Epidermal melanocyte (primary cell): ENCODE results near the gene C20orf204.

ENCODE experiments used
- DNase-seq: peaks from one replicate; pipeline ENCODE4 v3.0.0; 2011; ENCODE audit warnings: low spot score; ENCODE audit not compliant: insufficient read length

The C20orf204 gene

GRCh38 chr20:64070244-64070993 lies 34.4 kb downstream of the C20orf204 start:
- DNase-seq: no peak

DNA sequence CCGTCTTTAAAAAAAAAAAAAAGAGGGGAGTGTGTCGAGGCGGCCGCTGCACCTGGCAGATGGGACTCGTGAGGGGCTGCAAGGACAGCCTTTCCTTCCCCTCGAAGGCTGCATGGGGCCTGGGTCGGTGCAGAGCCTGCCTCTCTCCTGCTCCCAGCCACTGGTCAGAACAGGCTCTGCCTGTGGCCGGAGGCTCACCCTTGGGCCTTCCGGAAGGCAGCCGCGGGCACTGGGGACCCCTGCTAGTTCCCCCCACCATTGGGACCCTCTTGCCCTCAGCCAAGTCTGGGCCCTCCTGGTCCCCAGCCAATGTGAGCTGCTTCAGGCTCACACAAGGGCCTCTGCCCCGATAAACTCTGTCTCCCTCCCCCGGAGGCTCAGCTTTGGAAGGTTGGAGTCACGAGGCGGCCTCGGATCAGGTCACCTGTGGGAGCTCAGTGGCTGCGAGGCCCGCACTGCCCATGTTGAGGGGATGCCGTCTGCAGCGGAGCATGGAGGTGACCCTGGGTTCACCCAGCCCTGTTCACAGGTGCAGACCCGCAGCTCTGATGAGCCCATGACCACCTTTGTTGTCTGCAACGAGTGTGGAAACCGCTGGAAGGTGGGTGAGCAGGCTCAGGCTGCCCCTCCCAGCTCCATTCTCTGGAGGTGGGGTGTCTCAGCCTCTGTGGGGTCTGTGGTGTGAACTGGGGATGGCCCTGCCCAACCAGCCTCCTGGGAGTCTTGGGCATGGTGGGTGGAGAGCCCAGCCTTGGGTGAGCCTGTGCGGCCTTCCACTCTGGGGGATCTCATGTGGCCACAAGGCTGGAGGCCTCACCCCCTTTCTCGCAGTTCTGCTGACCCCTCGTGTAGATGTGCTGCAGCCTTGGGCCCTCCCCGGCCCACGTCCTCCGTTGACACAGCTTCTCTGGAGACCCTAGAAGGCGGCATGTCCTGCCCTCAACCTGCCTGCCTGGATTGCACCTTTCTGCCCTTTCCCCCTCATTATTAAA lies 35.7 kb downstream of the C20orf204 start:
- no peak for DNase-seq

DNA sequence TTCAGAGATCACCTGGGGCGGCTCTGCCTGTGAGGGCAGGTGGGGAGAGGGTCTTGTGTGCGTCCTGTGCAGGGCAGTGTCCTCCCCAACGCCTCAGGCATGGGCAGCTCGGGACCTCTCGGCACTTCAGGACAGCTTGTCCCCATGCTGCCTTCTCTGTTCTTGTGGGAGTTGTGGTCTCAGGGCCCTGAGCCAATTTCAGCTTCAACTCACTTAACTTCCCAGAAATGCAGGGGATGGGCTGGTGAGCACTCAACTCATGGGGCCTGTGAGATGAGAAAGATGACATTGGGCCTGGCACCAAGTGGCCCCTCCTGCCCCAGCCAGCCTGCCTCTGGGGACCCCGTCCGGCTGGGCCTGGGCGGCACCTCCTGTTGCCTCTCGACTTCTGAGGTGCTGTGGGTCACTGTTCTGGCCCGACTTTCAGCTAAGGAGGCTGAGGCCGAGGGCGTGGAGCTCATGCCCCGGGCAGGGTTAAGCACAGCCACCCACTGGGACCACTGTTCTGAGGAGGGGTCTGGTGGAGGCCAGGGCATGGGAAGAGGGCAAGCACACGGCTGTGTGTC lies 36.6 kb downstream of the C20orf204 start:
- no peak for DNase-seq

DNA sequence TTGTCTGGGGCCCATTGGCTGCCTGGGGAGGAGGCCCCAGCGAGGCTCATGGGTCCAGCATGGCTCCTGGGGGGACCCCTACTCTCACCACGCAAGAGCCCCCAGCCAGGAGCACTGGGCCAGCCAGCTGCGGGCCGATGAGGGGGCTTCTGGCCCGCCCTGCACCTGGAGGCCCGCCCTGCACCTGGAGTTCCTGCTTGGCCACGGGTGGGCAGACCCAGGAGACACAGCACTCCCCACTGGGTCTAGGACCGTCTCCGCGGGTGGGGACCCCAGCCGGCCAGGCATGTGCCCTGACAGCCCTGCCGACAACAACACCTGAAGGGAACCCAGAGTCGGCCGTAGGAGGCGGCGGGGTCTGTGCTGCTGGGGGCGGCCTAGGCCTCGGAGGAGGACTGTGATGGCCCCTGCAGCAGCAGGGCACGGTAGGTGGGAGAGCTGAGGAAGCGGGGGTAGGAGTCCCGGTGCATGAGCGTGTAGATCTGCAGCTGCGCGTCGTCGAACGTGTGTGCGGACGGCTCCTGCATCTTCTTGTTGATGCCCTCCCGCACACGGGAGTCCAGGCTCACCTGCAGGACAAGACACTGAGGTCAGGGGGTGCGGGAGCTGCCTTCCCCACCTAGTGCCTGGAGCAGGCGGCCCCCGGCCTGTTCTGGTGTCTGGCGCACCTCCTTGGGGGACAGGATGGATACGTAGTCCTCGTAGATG lies 37.6 kb downstream of the C20orf204 start:
- DNase-seq: no peak

DNA sequence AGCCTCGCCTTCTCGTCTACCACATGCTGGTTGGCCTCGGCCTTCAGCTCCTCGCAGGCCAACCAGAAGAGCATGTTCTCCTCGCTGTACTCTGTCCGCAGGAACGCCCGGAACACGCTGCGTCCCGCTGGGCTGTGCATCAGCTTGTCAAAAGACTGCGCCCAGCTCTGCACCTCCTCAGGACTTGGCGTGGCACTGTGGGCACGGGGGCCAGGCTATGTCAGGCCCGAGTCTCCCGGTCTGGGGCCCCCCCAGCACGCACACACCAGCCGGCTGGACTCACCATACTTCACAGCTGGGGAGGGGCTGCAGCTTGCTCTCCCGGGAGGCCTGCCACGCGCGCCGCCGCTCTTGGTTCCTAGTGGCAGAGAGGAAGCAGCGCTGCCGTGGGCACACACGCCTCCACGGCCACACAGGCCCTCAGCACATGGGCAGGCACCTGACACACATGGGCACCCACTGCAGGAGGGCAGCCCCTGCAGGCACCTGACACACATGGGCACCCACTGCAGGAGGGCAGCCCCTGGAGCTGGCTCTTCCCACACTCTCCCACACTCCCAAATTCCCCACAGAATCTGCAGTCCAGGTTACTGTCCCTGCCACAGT lies 38.3 kb downstream of the C20orf204 start:
- no peak for DNase-seq

DNA sequence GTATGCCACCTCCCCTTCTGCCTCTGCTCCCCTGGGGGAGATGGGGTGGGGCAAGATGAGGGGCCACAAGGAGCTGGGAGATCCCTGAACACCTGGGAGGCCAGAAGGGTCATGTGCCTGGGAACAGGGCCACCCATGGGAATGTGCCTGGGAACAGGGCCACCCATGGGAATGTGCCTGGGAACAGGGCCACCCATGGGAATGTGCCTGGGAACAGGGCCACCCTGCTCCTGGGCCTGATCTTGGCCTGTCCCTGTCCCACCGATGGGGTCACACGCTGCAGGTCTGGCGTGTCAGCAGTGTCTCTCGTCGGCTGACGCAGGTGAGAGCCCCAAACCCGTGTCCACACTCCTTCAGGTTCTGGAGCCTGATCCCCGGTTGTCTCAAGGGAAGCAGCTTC lies 39.0 kb downstream of the C20orf204 start:
- no peak for DNase-seq

GRCh38 chr20:64075556-64075955 lies 39.6 kb downstream of the C20orf204 start:
- DNase-seq: no peak

- no peak for DNase-seq
Measured at GRCh38 chr20:64076061-64076997, 40.3 kb downstream of the C20orf204 start.

GRCh38 chr20:64077094-64077493 lies 41.1 kb downstream of the C20orf204 start:
- DNase-seq: no peak

DNA sequence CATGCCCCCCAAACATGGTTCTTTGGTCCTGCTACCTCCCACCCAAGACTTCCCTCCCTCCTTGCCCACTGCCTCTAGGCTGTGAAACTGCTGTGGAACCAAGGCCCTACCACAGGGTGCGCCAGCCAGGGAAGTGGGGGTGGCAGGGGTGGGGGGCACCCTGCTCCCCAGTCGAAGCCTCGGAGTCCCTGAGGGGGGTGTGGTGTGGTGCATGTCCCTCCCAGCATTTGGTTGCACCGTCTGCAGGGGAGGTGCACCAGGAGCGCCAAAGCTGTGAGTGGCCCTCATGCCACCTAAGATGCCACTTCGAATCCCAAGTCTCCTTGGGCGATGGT lies 41.5 kb downstream of the C20orf204 start:
- DNase-seq: no peak

DNA sequence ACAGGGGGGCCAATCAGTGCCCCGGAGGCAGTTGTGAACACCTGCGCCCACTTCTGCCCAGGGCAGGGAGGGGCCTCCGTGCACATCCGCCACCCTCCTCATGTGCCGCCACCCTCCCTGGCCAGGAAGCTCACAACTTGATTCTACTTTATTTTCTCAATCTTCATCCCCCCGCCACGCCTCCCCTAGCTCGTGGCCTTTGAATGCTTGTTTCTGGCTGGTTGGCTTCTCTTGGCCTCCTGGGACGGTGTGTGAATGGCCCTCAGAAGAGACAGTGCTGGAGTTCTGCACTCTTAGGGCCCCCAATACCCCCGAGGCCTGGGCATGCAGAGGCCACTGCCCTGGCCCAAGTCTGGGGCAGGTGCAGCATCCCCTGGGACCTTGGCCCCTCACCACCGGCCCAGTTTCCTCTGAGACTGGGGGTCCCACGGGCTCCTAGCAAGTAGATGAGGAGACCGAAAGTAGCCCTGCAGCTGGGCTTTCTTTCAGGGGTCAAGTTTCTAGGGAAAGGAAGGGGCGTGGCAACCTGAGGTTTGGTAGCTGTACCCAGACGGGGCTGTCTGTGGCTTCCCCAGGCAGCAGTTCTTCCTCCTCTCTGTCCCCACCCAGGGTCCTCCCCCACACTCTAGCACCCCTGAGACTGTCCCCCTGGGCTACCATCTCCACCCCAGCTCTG lies 42.0 kb downstream of the C20orf204 start:
- DNase-seq: no peak

GRCh38 chr20:64078934-64079272 lies 42.9 kb downstream of the C20orf204 start:
- DNase-seq: no peak

GRCh38 chr20:64079273-64080012 lies 43.5 kb downstream of the C20orf204 start, which contains the start of gene RGS19:
RGS19 (minus strand) TSS chr20:64079518; CDS start chr20:64076886, 2,632 bp downstream.
- peak; percentile 69 for DNase-seq

DNA sequence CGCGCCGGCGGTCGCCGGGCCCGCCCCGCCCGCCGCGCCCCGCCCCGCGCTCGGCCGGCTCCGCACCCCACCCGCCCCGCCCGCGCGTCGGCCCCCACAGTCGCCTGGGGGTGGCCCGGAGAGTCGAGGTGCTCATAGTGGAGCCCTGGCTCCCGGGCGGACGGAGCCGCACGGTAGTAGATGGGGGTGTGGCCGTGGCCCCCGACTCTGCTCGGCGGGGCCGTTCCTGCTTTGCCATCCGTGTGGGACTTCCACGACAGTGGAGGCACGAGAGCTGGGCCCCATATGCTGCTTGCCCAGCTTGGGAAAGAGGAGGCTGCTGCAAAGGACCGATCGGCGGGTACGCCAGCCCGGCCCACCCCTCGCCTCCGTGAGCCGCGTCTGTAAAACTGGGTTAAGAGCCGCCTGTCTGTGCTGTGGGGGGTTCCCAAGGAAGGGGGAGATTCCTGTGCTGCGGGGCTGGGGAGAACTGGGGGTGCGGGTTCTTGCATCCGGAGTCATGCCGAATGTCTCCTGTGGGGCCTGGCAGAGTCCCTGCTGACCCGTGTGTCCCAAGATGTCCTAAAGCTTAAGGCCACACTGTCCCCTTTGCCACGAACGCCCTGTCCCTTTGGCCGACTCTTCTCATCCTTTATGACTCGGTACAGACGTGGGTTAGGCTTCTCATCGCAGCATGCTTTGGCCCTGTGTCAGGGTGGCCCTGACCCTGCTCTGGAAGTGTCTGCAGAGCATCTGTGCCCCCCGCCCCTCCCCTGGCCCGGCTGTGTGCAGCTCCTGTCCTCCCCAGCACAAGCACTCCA lies 44.2 kb downstream of the C20orf204 start, which contains the start of gene OPRL1:
Gene OPRL1 (plus strand): TSS at position 70 of the 800 bp plus-strand sequence. CDS start 12,639 bp downstream, outside the sequence.
- DNase-seq: no peak

DNA sequence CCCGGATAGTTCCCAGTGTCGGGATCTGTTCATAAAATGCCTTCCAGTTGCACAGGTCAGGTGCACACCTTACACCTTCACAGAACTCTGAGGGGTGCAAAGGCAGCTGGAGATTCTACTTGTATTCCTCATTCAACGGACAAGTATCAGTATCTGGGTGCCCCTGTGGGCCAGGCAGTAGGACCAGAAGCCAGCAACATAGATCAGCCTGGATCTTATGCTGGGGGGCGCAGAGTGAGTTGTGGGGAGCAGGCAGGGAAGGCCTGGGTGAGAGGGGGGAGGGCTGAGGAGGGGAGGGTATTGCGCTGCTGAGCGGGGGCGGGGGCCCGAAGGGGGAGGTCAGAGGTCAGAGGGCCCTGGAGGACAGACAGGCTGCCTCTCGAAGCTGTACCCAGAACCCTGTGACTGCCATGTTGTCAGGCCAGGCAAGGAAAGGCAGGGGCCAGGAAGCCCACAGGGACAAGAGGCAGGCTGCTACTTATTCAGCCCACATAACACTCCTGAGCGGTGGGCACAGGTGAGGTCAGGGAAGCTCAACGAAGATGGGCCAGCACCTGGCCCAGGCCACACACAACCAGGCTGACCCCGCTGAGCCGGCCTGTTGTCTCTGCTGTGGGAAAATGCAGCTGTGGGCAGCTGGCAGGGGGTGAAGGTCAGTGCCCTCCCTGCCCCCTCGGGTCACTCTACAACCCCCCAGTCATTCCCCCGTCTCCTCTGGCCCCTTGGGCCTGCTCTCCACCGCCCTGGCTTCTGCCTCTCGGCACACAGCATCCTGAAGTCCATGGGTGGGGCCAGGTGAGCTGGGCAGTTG lies 45.0 kb downstream of the C20orf204 start:
- DNase-seq: no peak

GRCh38 chr20:64081624-64081964 lies 45.6 kb downstream of the C20orf204 start:
- DNase-seq: no peak

- DNase-seq: no peak
Measured at GRCh38 chr20:64082126-64082731, 46.2 kb downstream of the C20orf204 start.
